SIG-M5 treated with dmso at 0.1 percent for 504 hours (cell line): ENCODE measurements around the gene ELAPOR1.
"Not testable (repeated sequence)": the region's sequence is repeated elsewhere in the genome, so short reads cannot be mapped to it uniquely, and the experiment has no call there.

ENCODE experiments used
- DNase-seq: peaks from one replicate; lab custom pipeline; 2025; ENCODE audit not compliant: unreplicated experiment; lab: John Stamatoyannopoulos, UW

ELAPOR1 gene

GRCh38 chr1:109136766-109137165 lies 22.9 kb downstream of the ELAPOR1 start:
- no peak for DNase-seq

- DNase-seq, result no peak
Observed at GRCh38 chr1:109137958-109138357, 24.0 kb downstream of the ELAPOR1 start.

DNA sequence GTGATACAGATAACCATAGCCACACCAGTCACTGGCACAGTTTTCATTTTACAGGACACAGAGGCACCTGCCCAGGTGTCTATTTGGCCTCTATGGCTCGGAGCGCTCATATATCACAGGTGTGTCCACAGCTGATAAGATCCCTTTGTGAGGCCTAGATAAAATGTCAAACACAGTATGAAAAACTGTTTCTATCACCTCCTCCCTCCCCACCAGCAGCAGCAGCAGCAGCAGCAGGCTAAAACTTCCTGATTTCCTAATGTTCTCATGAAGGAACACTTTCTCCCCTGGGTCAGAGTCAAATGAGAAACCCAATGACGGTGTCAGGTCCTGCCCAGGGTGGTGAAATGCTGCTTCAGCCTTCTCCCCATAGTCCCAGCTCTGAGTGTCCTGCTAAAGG lies 24.4 kb downstream of the ELAPOR1 start:
- DNase-seq, result no peak

DNA sequence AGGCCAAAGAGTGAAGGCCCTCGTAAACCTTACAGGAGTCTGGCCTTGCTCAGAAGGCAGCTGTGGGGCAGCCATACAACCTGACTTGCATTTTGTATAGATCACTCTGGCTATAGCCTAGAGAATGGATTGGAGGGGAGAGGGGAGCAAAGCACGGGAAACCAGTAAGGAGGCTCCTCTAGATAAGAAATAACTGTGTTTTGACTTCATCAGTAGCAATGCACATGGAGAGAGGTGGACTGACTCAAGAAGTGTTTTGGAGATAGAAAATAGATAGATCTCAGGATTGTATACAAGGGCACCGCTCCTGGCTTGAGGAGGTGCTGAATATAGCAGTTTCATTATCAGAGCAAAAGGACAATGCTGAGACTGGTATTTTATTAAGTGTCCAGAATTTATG lies 26.5 kb downstream of the ELAPOR1 start:
- DNase-seq, result no peak

DNA sequence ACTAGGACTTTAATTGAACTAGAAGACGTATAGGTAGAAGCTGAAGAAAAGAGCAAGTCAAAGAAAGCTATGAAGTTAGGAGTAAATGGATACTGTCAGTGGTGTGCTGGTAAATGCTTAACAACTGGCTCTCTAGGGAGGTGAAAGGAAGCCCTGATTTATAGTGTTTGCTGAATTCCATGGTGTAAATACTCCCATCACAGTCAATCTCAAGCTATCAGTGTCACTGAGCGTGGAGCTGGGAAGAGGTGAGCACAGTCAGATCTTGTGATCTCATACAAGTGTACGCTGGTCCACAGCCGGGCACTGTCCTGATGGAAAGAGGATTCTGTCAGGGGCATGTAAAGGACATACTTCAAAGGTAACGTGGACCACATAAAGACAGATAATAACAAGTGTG lies 28.3 kb downstream of the ELAPOR1 start:
- no peak for DNase-seq

DNA sequence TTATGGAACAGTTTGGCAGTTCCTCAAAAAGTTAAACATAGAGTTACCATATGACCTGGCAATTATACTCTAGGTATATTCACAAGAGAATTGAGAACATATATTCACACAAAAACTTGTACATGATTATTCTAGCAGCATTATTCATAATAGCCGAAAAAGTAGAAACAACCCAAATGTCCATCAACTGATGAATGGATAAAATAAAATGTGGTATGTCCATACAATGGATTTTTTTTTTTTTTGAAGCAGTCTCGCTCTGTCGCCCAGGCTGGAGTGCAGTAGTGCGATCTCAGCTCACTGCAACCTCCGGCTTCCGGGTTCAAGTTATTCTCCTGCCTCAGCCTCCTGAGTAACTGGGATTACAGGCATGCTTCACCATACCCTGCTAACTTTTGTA lies 28.8 kb downstream of the ELAPOR1 start:
- not testable (repeated sequence) for DNase-seq

DNA sequence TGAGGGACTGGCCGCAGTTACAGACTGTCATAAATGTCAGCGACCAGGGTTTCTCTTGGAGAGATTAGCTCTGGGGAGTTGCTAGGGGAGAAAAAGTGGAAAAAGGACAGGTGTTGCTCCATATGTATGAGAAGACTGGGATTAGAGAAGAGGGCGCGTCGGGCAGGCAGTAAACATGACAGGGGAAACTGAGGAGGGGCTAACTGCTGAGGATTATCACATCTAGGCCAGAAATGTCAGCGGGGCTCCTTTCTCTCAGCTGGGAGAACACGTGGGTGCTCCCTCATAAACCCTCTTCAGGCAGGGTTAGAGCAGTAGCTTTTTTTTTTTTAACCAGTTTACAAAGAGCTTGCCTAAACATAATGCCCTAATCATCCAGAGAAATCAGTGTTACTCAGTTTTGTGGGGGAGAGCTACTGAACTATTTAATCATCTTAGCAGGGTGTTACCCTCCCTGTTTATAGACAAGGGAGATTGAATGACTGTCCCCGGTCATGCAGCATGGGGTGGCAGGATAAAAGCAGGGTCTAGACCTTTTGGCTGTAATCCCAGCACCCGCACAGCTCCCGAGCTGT lies 35.2 kb downstream of the ELAPOR1 start:
- no peak for DNase-seq

DNA sequence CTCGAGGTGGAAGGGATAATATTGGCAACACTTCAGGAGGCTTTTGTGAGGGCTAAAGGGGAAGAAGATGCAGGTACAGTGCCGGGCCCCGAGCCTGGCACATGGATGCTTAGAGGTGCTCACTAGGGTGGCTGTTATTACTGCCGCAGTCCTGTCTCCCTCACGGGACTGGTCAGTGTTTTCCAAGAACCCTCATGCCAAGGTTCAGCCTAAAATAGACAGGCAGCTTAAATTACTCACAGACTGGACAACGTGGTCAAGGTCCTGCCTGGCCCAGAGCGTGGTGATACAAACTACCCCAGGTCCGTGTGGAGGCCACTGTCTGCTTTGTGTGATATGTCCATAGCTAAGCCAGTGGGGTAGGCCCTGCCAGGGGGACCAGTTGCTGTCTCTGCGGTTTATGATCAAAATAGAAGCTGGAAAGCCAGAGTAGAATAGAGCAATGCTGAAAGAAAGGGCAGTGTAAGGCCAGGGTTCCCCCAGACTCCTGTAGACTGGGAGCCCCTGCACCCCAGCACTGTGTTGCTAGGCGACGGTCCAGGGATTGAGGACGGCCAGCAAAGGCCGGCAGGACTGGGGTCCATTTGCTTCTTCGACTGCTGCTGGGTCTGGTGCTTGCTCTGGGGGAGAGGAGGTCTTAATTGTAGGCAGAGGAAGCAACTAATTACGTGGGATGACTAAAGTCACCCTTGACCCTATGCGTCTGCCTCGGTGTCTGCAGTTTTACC lies 36.1 kb downstream of the ELAPOR1 start:
- no peak for DNase-seq

DNA sequence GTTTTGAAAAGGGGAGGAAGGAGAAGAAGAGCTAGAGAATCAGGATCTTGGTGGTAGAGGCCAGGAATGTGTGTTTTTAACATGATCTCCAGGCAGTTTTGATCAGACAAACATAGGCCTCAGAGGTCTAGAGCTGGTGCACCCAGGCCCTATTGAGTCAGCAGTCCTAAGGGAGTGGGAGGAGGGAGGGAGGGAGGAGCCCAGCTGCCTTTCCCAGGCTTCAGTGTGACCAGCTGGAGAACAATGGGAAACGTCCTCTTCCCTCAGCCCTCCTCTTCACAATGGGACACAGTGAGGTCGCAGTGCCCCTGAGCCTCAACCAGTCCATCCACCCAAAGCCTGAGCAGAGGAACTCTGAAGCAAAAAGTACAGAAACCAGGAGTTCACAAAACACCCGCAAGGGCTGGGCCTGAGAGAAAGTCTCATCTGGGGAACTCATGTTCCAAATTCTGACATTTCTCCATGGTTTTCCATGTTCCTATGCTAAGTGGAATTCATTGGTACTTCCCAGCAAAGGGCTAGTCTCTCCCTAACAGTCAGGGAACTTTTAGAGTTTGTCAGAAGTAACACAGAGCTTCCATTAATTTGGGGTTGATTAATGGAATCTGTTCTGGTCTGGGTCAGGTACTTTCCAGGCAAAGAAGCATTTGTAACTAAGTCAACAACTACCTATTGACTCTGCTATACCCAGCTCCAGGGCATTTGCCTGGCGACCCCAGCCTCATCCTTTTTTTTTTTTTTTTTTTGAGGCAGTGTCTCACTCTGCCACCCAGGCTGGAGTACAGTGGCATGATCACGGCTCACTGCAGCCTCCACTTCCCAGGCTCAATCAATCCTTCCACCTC lies 37.5 kb downstream of the ELAPOR1 start:
- DNase-seq, result no peak

DNA sequence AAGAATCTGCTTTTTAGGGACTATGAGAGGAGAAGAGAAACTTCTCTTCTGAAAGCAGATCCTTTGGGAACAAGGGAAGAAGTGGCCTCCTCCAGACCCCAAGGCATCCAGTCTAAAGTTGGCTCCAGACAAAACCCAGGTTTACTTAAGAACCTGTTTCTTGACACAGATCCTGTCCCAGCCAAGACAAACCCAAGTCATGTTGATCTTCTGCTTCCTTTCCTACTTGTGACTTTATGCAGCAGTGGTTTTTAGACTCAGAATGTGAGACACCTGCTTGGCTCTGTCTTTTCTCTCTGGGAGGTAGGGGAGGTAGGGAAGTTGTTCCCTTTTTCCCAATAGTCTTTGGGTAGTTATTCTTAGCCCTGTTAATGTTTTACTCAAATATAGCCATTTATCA lies 38.3 kb downstream of the ELAPOR1 start:
- DNase-seq, result peak; percentile 51

- DNase-seq, result no peak
Observed at GRCh38 chr1:109156916-109157385, 43.0 kb downstream of the ELAPOR1 start.

DNA sequence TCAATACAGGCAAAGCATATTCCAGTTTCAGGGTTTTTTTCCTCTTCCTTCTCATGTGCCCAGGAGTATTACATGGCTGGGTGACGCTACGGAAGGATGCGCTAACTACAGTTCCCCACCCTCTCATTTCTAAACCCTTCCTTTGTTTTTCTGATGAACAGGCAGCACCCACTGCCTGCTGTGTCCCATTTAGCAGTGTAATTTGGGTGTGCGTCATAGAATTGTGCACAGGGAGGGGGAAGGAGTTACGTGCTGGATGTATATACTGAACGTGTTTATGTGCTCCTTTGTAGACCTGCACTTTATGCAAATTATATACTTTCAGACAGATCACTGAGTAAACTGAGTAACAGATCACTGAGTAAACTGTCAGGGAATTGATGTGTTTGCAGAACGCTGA lies 44.5 kb downstream of the ELAPOR1 start:
- DNase-seq, result no peak

GRCh38 chr1:109159326-109159725 lies 45.4 kb downstream of the ELAPOR1 start:
- no peak for DNase-seq

GRCh38 chr1:109160071-109160840 lies 46.3 kb downstream of the ELAPOR1 start:
- no peak for DNase-seq

- peak; percentile 98 for DNase-seq
Observed at GRCh38 chr1:109161858-109162606, 48.1 kb downstream of the ELAPOR1 start.

- DNase-seq, result no peak
Observed at GRCh38 chr1:109162626-109163025, 48.7 kb downstream of the ELAPOR1 start.

DNA sequence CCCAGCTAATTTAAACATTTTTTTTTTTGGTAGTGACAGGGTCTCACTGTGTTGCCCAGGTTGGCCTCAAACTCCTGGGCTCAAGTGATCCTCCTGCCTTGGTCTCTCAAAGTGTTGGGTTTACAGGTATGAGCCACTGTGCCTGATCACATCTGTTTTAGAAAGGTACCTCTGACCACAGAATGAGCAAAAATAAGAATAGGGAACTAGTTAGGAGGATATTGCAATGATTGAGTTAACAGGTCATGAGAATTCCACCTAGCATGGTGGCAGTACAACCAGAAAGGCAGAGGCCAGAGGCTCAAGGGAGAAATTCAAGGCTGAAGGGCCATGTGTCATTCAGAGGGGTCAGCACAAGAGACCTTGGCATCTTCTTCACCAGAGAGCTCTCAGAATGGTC lies 49.6 kb downstream of the ELAPOR1 start:
- no peak for DNase-seq
